Fibroblast of skin of abdomen (primary cell): ENCODE results near the gene OTUB2.

ENCODE experiments used
- DNase-seq: peaks from one replicate; pipeline ENCODE4 v3.0.0-alpha.2; 2013

The OTUB2 gene

GRCh38 chr14:93997082-93997481 is 29.1 kb upstream of the OTUB2 start, which contains the start of gene CCDC197:
Gene CCDC197 (plus strand): TSS chr14:93997301. CDS start chr14:93998132, 831 bp downstream.
- no peak for DNase-seq

- no peak for DNase-seq
Measured at GRCh38 chr14:93997916-93998870, 27.9 kb upstream of the OTUB2 start.

- no peak for DNase-seq
Measured at GRCh38 chr14:93998871-93999403, 27.2 kb upstream of the OTUB2 start.

GRCh38 chr14:93999573-93999972 is 26.6 kb upstream of the OTUB2 start:
- no peak for DNase-seq

- no peak for DNase-seq
Measured at GRCh38 chr14:94000267-94000666, 25.9 kb upstream of the OTUB2 start.

- no peak for DNase-seq
Measured at GRCh38 chr14:94001016-94001415, 25.1 kb upstream of the OTUB2 start.

GRCh38 chr14:94001501-94002396 is 24.4 kb upstream of the OTUB2 start:
- DNase-seq, result peak; percentile 55

GRCh38 chr14:94003397-94003796 is 22.7 kb upstream of the OTUB2 start:
- no peak for DNase-seq

- DNase-seq, result no peak
Measured at GRCh38 chr14:94004015-94004414, 22.1 kb upstream of the OTUB2 start.

- DNase-seq, result no peak
Measured at GRCh38 chr14:94005324-94006073, 20.6 kb upstream of the OTUB2 start.

- no peak for DNase-seq
Measured at GRCh38 chr14:94008234-94008633, 17.9 kb upstream of the OTUB2 start.

GRCh38 chr14:94009767-94010166 is 16.4 kb upstream of the OTUB2 start:
- peak; percentile 62 for DNase-seq

GRCh38 chr14:94010625-94011024 is 15.5 kb upstream of the OTUB2 start:
- DNase-seq, result no peak

- DNase-seq, result peak; percentile 44
Measured at GRCh38 chr14:94011795-94012194, 14.3 kb upstream of the OTUB2 start.

GRCh38 chr14:94014382-94014781 is 11.8 kb upstream of the OTUB2 start:
- DNase-seq, result no peak

GRCh38 chr14:94015223-94015622 is 10.9 kb upstream of the OTUB2 start:
- no peak for DNase-seq

- no peak for DNase-seq
Measured at GRCh38 chr14:94016446-94016976, 9.6 kb upstream of the OTUB2 start.

- DNase-seq, result no peak
Measured at GRCh38 chr14:94018308-94018707, 7.8 kb upstream of the OTUB2 start.

- DNase-seq, result no peak
Measured at GRCh38 chr14:94019329-94019728, 6.8 kb upstream of the OTUB2 start.

GRCh38 chr14:94020267-94020666 is 5.9 kb upstream of the OTUB2 start:
- DNase-seq, result no peak

- no peak for DNase-seq
Measured at GRCh38 chr14:94021001-94021400, 5.1 kb upstream of the OTUB2 start.
